Rectal smooth muscle tissue (tissue), 1 donor: Measurements from ENCODE around the gene GCGR.

Experiments
- H3K27ac ChIP-seq: one replicate; pipeline ENCODE4 v1.7.0; 2013; ENCODE audit warnings: low read depth, low read length, inconsistent platforms
- H3K27me3 ChIP-seq: one replicate; pipeline ENCODE4 v1.7.0; 2013; ENCODE audit warnings: low read length; ENCODE audit not compliant: control insufficient read depth, insufficient read depth
- H3K36me3 ChIP-seq: one replicate; pipeline ENCODE4 v1.7.0; 2013; ENCODE audit warnings: low read length; ENCODE audit not compliant: control insufficient read depth, insufficient read depth
- H3K4me1 ChIP-seq: one replicate; pipeline ENCODE4 v1.7.0; 2013; ENCODE audit warnings: low read length; ENCODE audit not compliant: control insufficient read depth, insufficient read depth
- H3K4me3 ChIP-seq: one replicate; pipeline ENCODE4 v1.7.0; 2013; ENCODE audit warnings: low read length
- H3K9ac ChIP-seq: one replicate; pipeline ENCODE4 v1.7.0; 2013; ENCODE audit warnings: low read length

Gene GCGR

GRCh38 chr17:81807210-81807719 is 3.3 kb downstream of the GCGR start:
- Histone ChIP-seq H3K36me3 (no peaks in the 10 kb centered on the region), H3K27me3 (peaks cover 33% of the 10 kb centered on the region), H3K27ac (no peak overlapping the region), H3K4me3 (no peak overlapping the region), H3K4me1 (no peaks in the 10 kb centered on the region), H3K9ac (no peak overlapping the region)

- H3K9ac ChIP-seq: no peak overlapping the region
- H3K36me3 ChIP-seq: no peaks in the 10 kb centered on the region
- no peaks in the 10 kb centered on the region for H3K4me1 ChIP-seq
- H3K4me3 ChIP-seq: no peak overlapping the region
- H3K27me3 ChIP-seq: peaks cover 36% of the 10 kb centered on the region
- H3K27ac ChIP-seq: no peak overlapping the region
Measured at GRCh38 chr17:81807839-81808238, 3.9 kb downstream of the GCGR start.

GRCh38 chr17:81808778-81809555 is 5.0 kb downstream of the GCGR start:
- Histone ChIP-seq H3K36me3 (no peaks in the 10 kb centered on the region), H3K27ac (no peak overlapping the region), H3K27me3 (peaks cover 29% of the 10 kb centered on the region), H3K4me1 (no peaks in the 10 kb centered on the region), H3K9ac (no peak overlapping the region), H3K4me3 (no peak overlapping the region)

- H3K27me3 ChIP-seq: peaks cover 27% of the 10 kb centered on the region
- H3K27ac ChIP-seq: no peak overlapping the region
- no peak overlapping the region for H3K4me3 ChIP-seq
- H3K36me3 ChIP-seq: no peaks in the 10 kb centered on the region
- H3K9ac ChIP-seq: no peak overlapping the region
- H3K4me1 ChIP-seq: no peaks in the 10 kb centered on the region
Measured at GRCh38 chr17:81809556-81809998, 5.6 kb downstream of the GCGR start.

- Histone ChIP-seq H3K9ac (no peak overlapping the region), H3K27ac (no peak overlapping the region), H3K4me3 (no peak overlapping the region), H3K4me1 (no peaks in the 10 kb centered on the region), H3K27me3 (peaks cover 23% of the 10 kb centered on the region), H3K36me3 (no peaks in the 10 kb centered on the region)
Measured at GRCh38 chr17:81810476-81810875, 6.5 kb downstream of the GCGR start.

GRCh38 chr17:81810892-81811704 is 7.1 kb downstream of the GCGR start:
- Histone ChIP-seq H3K27me3 (peaks cover 21% of the 10 kb centered on the region), H3K36me3 (no peaks in the 10 kb centered on the region), H3K9ac (no peak overlapping the region), H3K4me3 (no peak overlapping the region), H3K27ac (no peak overlapping the region), H3K4me1 (no peaks in the 10 kb centered on the region)

- H3K27me3 ChIP-seq: peaks cover 16% of the 10 kb centered on the region
Measured at GRCh38 chr17:81811705-81812570, 8.0 kb downstream of the GCGR start.

GRCh38 chr17:81812571-81813370 is 8.8 kb downstream of the GCGR start:
- Histone ChIP-seq H3K27ac (no peak overlapping the region), H3K4me3 (no peak overlapping the region), H3K36me3 (no peaks in the 10 kb centered on the region), H3K27me3 (peaks cover 8% of the 10 kb centered on the region), H3K9ac (no peak overlapping the region), H3K4me1 (no peaks in the 10 kb centered on the region)

More at GRCh38 chr17:81811705-81812570, 8.0 kb downstream of the GCGR start:
- H3K9ac ChIP-seq: no peak overlapping the region
- H3K27ac ChIP-seq: no peak overlapping the region
- H3K4me3 ChIP-seq: no peak overlapping the region
- no peaks in the 10 kb centered on the region for H3K36me3 ChIP-seq
- H3K4me1 ChIP-seq: no peaks in the 10 kb centered on the region

GRCh38 chr17:81813371-81813684 is 9.4 kb downstream of the GCGR start:
- Histone ChIP-seq H3K27me3 (peaks cover 8% of the 10 kb centered on the region), H3K9ac (no peak overlapping the region), H3K27ac (no peak overlapping the region), H3K4me3 (no peak overlapping the region), H3K4me1 (no peaks in the 10 kb centered on the region), H3K36me3 (no peaks in the 10 kb centered on the region)

- peaks cover 8% of the 10 kb centered on the region for H3K27me3 ChIP-seq
- H3K4me3 ChIP-seq: no peak overlapping the region
Measured at GRCh38 chr17:81813861-81814683, 10.1 kb downstream of the GCGR start.

More at GRCh38 chr17:81813861-81814683, 10.1 kb downstream of the GCGR start:
- no peak overlapping the region for H3K27ac ChIP-seq
- H3K9ac ChIP-seq: no peak overlapping the region
- no peaks in the 10 kb centered on the region for H3K36me3 ChIP-seq
- no peaks in the 10 kb centered on the region for H3K4me1 ChIP-seq
